OCI-LY7 (cell line): ENCODE data around the gene RAB30. TPM values are rescaled to one million over a fixed set of nuclear protein-coding genes. Genes with fewer than 3 reads are reported as not detected.

Experiments
- BruUV-seq: library from RNA; stranded (reverse); fragments of 400-500 nt; replicated peaks from 2 replicates; lab custom pipeline; 2021; lab: Mats Ljungman, UMichigan
- CTCF ChIA-PET: fragments of 300-600 bp; sonication (Branson Sonifier 250); formaldehyde crosslinking; loops from one replicate; lab custom pipeline; 2022; ENCODE audit warnings: antibody characterized with exemption; ENCODE audit not compliant: unreplicated experiment; lab: Charles Lee
- POLR2A ChIA-PET: fragments of 300-600 bp; sonication (Branson Sonifier 250); formaldehyde crosslinking; loops from one replicate; lab custom pipeline; 2022; ENCODE audit warnings: antibody characterized with exemption; lab: Charles Lee
- DNase-seq: peaks from one replicate; pipeline ENCODE4 v3.0.0-alpha.2; 2015; ENCODE audit warnings: low spot score
- H2AFZ ChIP-seq: fragments of 200-600 bp; sonication (generic), shearing (Covaris generic); 2 replicates; pipeline ENCODE4 v1.6.1; 2014; ENCODE audit warnings: mild to moderate bottlenecking, antibody characterized with exemption, low read length, moderate library complexity
- H3K27ac ChIP-seq: fragments of 200-600 bp; sonication (generic); 2 replicates; pipeline ENCODE4 v1.5.1; 2014; ENCODE audit warnings: mixed run types, low read depth, mild to moderate bottlenecking, moderate library complexity, low read length, inconsistent platforms; ENCODE audit not compliant: poor library complexity, severe bottlenecking
- H3K36me3 ChIP-seq: fragments of 200-600 bp; sonication (generic); 2 replicates; pipeline ENCODE4 v1.6.1; 2014; ENCODE audit warnings: mild to moderate bottlenecking, antibody characterized with exemption, low read length, moderate library complexity, mixed read lengths; ENCODE audit not compliant: insufficient read depth
- H3K4me1 ChIP-seq: fragments of 200-600 bp; sonication (generic); 2 replicates; pipeline ENCODE4 v1.5.1; 2014; ENCODE audit warnings: mild to moderate bottlenecking, low read length; ENCODE audit not compliant: insufficient read depth, poor library complexity, severe bottlenecking
- H3K4me2 ChIP-seq: fragments of 200-600 bp; sonication (generic); 2 replicates; pipeline ENCODE4 v1.6.1; 2014; ENCODE audit warnings: mild to moderate bottlenecking, low read length
- H3K4me3 ChIP-seq: fragments of 200-600 bp; sonication (generic); 2 replicates; pipeline ENCODE4 v1.5.1; 2014; ENCODE audit warnings: mild to moderate bottlenecking, low read depth, low read length; ENCODE audit not compliant: poor library complexity, severe bottlenecking
- H3K79me2 ChIP-seq: fragments of 200-600 bp; sonication (generic); 2 replicates; pipeline ENCODE4 v1.6.1; 2016; ENCODE audit warnings: low read depth, mild to moderate bottlenecking, low read length, moderate library complexity, mixed read lengths; ENCODE audit not compliant: insufficient read depth
- H3K9me2 ChIP-seq: fragments of 200-600 bp; sonication (generic); 2 replicates; pipeline ENCODE4 v1.6.1; 2016; ENCODE audit warnings: mild to moderate bottlenecking, low read length, mixed read lengths; ENCODE audit not compliant: insufficient read depth
- H3K9me3 ChIP-seq: fragments of 200-600 bp; sonication (generic); 2 replicates; pipeline ENCODE4 v1.6.1; 2014; ENCODE audit warnings: mild to moderate bottlenecking, mixed run types, low read length, mixed read lengths
- H4K20me1 ChIP-seq: fragments of 200-600 bp; sonication (generic); 2 replicates; pipeline ENCODE4 v1.6.1; 2014; ENCODE audit warnings: mild to moderate bottlenecking, antibody characterized with exemption, low read length, moderate library complexity, mixed read lengths; ENCODE audit not compliant: insufficient read depth
- CTCF ChIP-seq: fragments of 200-600 bp; sonication (generic); conservative IDR thresholded peaks from 2 replicates; pipeline ENCODE4 v1.5.1; 2014; ENCODE audit warnings: mild to moderate bottlenecking, antibody characterized with exemption, low read length, moderate library complexity, mixed read lengths
- EZH2phosphoT487 ChIP-seq: fragments of 200-600 bp; sonication (generic); IDR thresholded peaks from 2 replicates; pipeline ENCODE4 v1.6.1; 2018; ENCODE audit warnings: low read depth, borderline replicate concordance, mild to moderate bottlenecking, mixed run types, antibody characterized with exemption, low read length, moderate library complexity, mixed read lengths
- intact Hi-C: fragments of 100-400 bp; cut with micrococcal nuclease; formaldehyde crosslinking; loops from one replicate; pipeline ENCODE4 v1.10.0; 2022; ENCODE audit not compliant: unreplicated experiment
- total RNA-seq, 2 experiments: library from RNA; depleted of rRNA in 1 of 2; stranded (reverse); fragments of >200 nt in 1 of 2; shearing (Covaris generic) in 1 of 2; gene quantifications; 2 replicates each; pipeline ENCODE4 v1.2.3, GENCODE V29; 2014 to 2022

RAB30 gene
- total RNA-seq, 2 experiments from 2014 or later = 33.3 to 132 TPM

GRCh38 chr11:83037877-83038276 lies 33.8 kb downstream of the RAB30 start:
- ChIA-PET POLR2A (interaction anchor here (0.6 to 1.5 kb wide), 6 partner anchors 9 to 47 kb away, joined by 3 to 10 read pairs (median 4); no protein-coding TSS in a partner anchor), CTCF (no interaction called here)
- DNase-seq = no peak
- Histone ChIP-seq H4K20me1 (peaks cover 35% of the 10 kb centered on the region), H3K27ac (no peak overlapping the region), H3K4me2 (no peak overlapping the region), H2AFZ (no peak overlapping the region), H3K36me3 (peaks cover 52% of the 10 kb centered on the region), H3K9me3 (no peaks in the 10 kb centered on the region), H3K4me1 (peaks cover 44% of the 10 kb centered on the region), H3K9me2 (no peaks in the 10 kb centered on the region), H3K79me2 (peaks cover 98% of the 10 kb centered on the region), H3K4me3 (no peak overlapping the region)
- BruUV-seq = no TSS peak
- intact Hi-C loops = no loop called here
- TF ChIP-seq CTCF = no peak
- TF ChIP-seq EZH2phosphoT487 = no peak

GRCh38 chr11:83036701-83037100 lies 35.0 kb downstream of the RAB30 start:
- no peaks in the 10 kb centered on the region for H3K9me2 ChIP-seq
- intact Hi-C loops = no loop called here
- peaks cover 98% of the 10 kb centered on the region for H3K79me2 ChIP-seq
- no peak overlapping the region for H3K4me3 ChIP-seq
- BruUV-seq = no TSS peak
- TF ChIP-seq CTCF = no peak
- no peak for TF ChIP-seq EZH2phosphoT487
- H3K4me1 ChIP-seq = peaks cover 41% of the 10 kb centered on the region
- H3K4me2 ChIP-seq = peak overlapping the region; percentile 58; the same call in 1 of the 2 replicates
- H3K27ac ChIP-seq = no peak overlapping the region
- no peaks in the 10 kb centered on the region for H3K9me3 ChIP-seq
- CTCF ChIA-PET = no interaction called here
- POLR2A ChIA-PET = interaction anchor here (0.7 to 1.5 kb wide), 5 partner anchors 9 to 79 kb away, joined by 3 to 5 read pairs (median 3); no protein-coding TSS in a partner anchor
- DNase-seq = no peak
- H4K20me1 ChIP-seq = peaks cover 35% of the 10 kb centered on the region
- peaks cover 53% of the 10 kb centered on the region for H3K36me3 ChIP-seq
- H2AFZ ChIP-seq = no peak overlapping the region

GRCh38 chr11:83035070-83035854 lies 36.4 kb downstream of the RAB30 start:
- Histone ChIP-seq H3K4me3 (peak overlapping the region; percentile 2), H3K4me1 (peaks cover 41% of the 10 kb centered on the region)
- BruUV-seq = no TSS peak

More at GRCh38 chr11:83035070-83035854, 36.4 kb downstream of the RAB30 start:
- peak overlapping the region; percentile 58 for H3K4me2 ChIP-seq
- no peak overlapping the region for H3K27ac ChIP-seq
- ChIA-PET CTCF (no interaction called here), POLR2A (interaction anchor here (0.6 to 2.9 kb wide), 15 partner anchors 10 to 105 kb away, joined by 3 to 15 read pairs (median 4); no protein-coding TSS in a partner anchor)
- peaks cover 57% of the 10 kb centered on the region for H3K36me3 ChIP-seq
- H3K9me2 ChIP-seq = no peaks in the 10 kb centered on the region
- no peak overlapping the region for H2AFZ ChIP-seq
- no peak for TF ChIP-seq EZH2phosphoT487
- no peak for TF ChIP-seq CTCF
- peaks cover 98% of the 10 kb centered on the region for H3K79me2 ChIP-seq
- peaks cover 35% of the 10 kb centered on the region for H4K20me1 ChIP-seq
- peak; percentile 81 for DNase-seq
- intact Hi-C loops = no loop called here
- no peaks in the 10 kb centered on the region for H3K9me3 ChIP-seq
